HFF-Myc (cell line): ENCODE data around the gene SH3PXD2A.

Experiments
- DNase-seq: peaks from one replicate; pipeline ENCODE4 v3.0.0-alpha.2; 2011; ENCODE audit warnings: low read depth; ENCODE audit errors: extremely low read depth
- H3K4me3 ChIP-seq: replicated peaks from 2 replicates; pipeline ENCODE4 v1.5.1; 2011; ENCODE audit warnings: low read depth, mild to moderate bottlenecking, control low read depth, low read length
- CTCF ChIP-seq: IDR thresholded peaks from 2 replicates; pipeline ENCODE4 v1.5.1; 2012; ENCODE audit warnings: mild to moderate bottlenecking, low read depth, low read length, control low read depth; ENCODE audit errors: missing control alignments

The SH3PXD2A gene

GRCh38 chr10:103693812-103694205 lies 161.6 kb downstream of the SH3PXD2A start:
- no peak for DNase-seq
- H3K4me3 ChIP-seq = no peak overlapping the region
- TF ChIP-seq CTCF = no peak

- no peak for DNase-seq
- H3K4me3 ChIP-seq = peak overlapping the region; percentile 30
- TF ChIP-seq CTCF = no peak
Observed at GRCh38 chr10:103692952-103693811, 162.2 kb downstream of the SH3PXD2A start.

GRCh38 chr10:103692436-103692951 lies 162.9 kb downstream of the SH3PXD2A start:
- DNase-seq = no peak
- no peak for TF ChIP-seq CTCF
- peak overlapping the region; percentile 30 for H3K4me3 ChIP-seq

- DNase-seq = no peak
- H3K4me3 ChIP-seq = no peak overlapping the region
- no peak for TF ChIP-seq CTCF
Observed at GRCh38 chr10:103691723-103692435, 163.5 kb downstream of the SH3PXD2A start.

GRCh38 chr10:103691267-103691666 lies 164.1 kb downstream of the SH3PXD2A start:
- no peak for TF ChIP-seq CTCF
- DNase-seq = no peak
- no peak overlapping the region for H3K4me3 ChIP-seq

- no peak for TF ChIP-seq CTCF
- no peak overlapping the region for H3K4me3 ChIP-seq
- DNase-seq = no peak
Observed at GRCh38 chr10:103690281-103690680, 165.1 kb downstream of the SH3PXD2A start.
